ENCODE measurements around the gene SH3D19. TPM values are rescaled to one million over a fixed set of nuclear protein-coding genes. Genes with fewer than 3 reads are reported as not detected.
A peak's percentile ranks its signal among the peaks of the same experiment; 100 is the strongest.

The SH3D19 gene
- total and polyA plus RNA-seq, 7 donors: 31.4 to 195 (median 105) TPM

GRCh38 chr4:151129796-151130195 lies 195.6 kb downstream of the SH3D19 start:
- H3K4me3 ChIP-seq: no peak overlapping the region
- no peak for TF ChIP-seq POLR2AphosphoS5 (IDR thresholded peaks at IDR 0.05)
- TF ChIP-seq EP300 (IDR thresholded peaks at IDR 0.05): no peak
- no peak for TF ChIP-seq CTCF (IDR thresholded peaks at IDR 0.05)
- no peak for TF ChIP-seq POLR2A (IDR thresholded peaks at IDR 0.05)
- H3K9me3 ChIP-seq: no peaks in the 10 kb centered on the region
- 89 to 92% methylated on average over 1 of the region's 1 CpG for WGBS, 2 donors
- H3K27me3 ChIP-seq: no peaks in the 10 kb centered on the region
- H3K27ac ChIP-seq: no peak overlapping the region
- DNase-seq: no peak
- H3K4me1 ChIP-seq: no peaks in the 10 kb centered on the region
- H3K36me3 ChIP-seq: peaks cover 0 to 100% (median 36%) of the 10 kb centered on the region in 4 donors
- intact Hi-C loops (cut with DNase I): no loop called here

- intact Hi-C loops (cut with DNase I): loop anchor here (1.0 kb wide), 1 partner anchor 245 kb away; no protein-coding TSS in a partner anchor
- Histone ChIP-seq H3K9me3 (no peaks in the 10 kb centered on the region), H3K36me3 (peaks cover 0 to 48% (median 4%) of the 10 kb centered on the region in 4 donors), H3K27ac (peak overlapping the region in 3 of 4 donors; percentile 34 to 61 (median 43)), H3K27me3 (no peaks in the 10 kb centered on the region), H3K4me1 (peaks cover 0 to 10% (median 2%) of the 10 kb centered on the region in 4 donors), H3K4me3 (no peak overlapping the region)
- WGBS, 2 donors: 45 to 46% methylated on average over 14 of the region's 14 CpGs
- no peak for DNase-seq
- TF ChIP-seq CTCF (IDR thresholded peaks at IDR 0.05): peak; percentile 15 to 76 (median 50)
- no peak for TF ChIP-seq POLR2A (IDR thresholded peaks at IDR 0.05)
- TF ChIP-seq POLR2AphosphoS5 (IDR thresholded peaks at IDR 0.05): peak in 1 of 4 donors; percentile 6
- TF ChIP-seq EP300 (IDR thresholded peaks at IDR 0.05): no peak
Observed at GRCh38 chr4:151117371-151117962, 207.9 kb downstream of the SH3D19 start.

- Histone ChIP-seq H3K4me1 (peaks cover 0 to 10% (median 2%) of the 10 kb centered on the region in 4 donors), H3K4me3 (no peak overlapping the region), H3K27me3 (no peaks in the 10 kb centered on the region), H3K27ac (peak overlapping the region in 2 of 4 donors; percentile 22 to 28), H3K36me3 (peaks cover 0 to 37% (median 5%) of the 10 kb centered on the region in 4 donors), H3K9me3 (no peaks in the 10 kb centered on the region)
- 92 to 94% methylated on average over 5 of the region's 5 CpGs for WGBS, 2 donors
- intact Hi-C loops (cut with DNase I): no loop called here
- DNase-seq: no peak
- TF ChIP-seq EP300 (IDR thresholded peaks at IDR 0.05) (no peak), POLR2A (IDR thresholded peaks at IDR 0.05) (no peak), CTCF (IDR thresholded peaks at IDR 0.05) (no peak), POLR2AphosphoS5 (IDR thresholded peaks at IDR 0.05) (no peak)
Observed at GRCh38 chr4:151114986-151115385, 210.4 kb downstream of the SH3D19 start.

- H3K4me1 ChIP-seq: peaks cover 0 to 10% (median 2%) of the 10 kb centered on the region in 4 donors
- no peaks in the 10 kb centered on the region for H3K9me3 ChIP-seq
- DNase-seq: no peak
- peak overlapping the region in 2 of 4 donors; percentile 22 to 28 for H3K27ac ChIP-seq
- 75 to 88% methylated on average over 3 of the region's 3 CpGs for WGBS, 2 donors
- TF ChIP-seq EP300 (IDR thresholded peaks at IDR 0.05) (no peak), POLR2AphosphoS5 (IDR thresholded peaks at IDR 0.05) (no peak), POLR2A (IDR thresholded peaks at IDR 0.05) (no peak), CTCF (IDR thresholded peaks at IDR 0.05) (no peak)
- H3K27me3 ChIP-seq: no peaks in the 10 kb centered on the region
- intact Hi-C loops (cut with DNase I): no loop called here
- H3K4me3 ChIP-seq: no peak overlapping the region
- peaks cover 0 to 32% (median 5%) of the 10 kb centered on the region in 4 donors for H3K36me3 ChIP-seq
Observed at GRCh38 chr4:151114338-151114737, 211.1 kb downstream of the SH3D19 start.
